GM18517 (cell line): ENCODE data around the gene MAP1B.

Source experiments
- ATAC-seq: cut with Tn5 transposase; IDR thresholded peaks from one replicate; pipeline ENCODE4 v1.9.1; 2021; ENCODE audit warnings: mild to moderate bottlenecking, moderate library complexity; ENCODE audit not compliant: unreplicated experiment

The MAP1B gene

DNA sequence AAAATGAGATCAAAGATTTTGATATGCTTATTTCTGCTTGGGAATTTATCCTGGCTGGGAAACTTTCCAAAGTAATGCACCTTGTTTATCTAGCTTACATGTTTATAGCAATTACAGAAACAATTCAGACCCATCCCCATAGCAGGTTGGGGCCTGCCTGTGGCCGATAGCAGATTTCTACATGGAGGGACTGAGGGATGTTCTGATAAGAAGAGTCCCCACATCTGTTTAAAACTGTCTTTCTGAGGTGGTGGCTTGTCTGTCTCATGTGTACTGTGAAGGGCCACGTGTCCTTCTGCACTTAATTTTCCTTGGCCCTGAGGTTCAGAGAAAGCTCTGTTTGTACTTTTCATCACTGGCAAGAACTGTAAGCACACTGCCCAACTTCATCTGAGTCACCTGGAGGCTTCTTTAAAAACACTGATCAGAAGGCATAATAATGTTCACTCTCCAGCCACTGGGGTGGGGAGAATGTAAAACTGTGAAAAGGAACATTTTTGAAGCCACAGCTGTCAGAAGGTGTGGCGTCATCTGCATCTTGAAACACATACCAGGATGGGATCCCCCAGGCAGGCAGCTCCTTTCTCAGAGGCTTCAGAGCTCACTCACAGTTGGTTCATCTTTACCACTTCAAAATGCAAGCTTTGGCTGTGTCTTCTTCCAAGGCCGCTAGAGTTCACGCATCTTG, 80.3 kb downstream of the MAP1B start:
- no peak for ATAC-seq

GRCh38 chr5:72188166-72188565, 80.9 kb downstream of the MAP1B start:
- no peak for ATAC-seq

- no peak for ATAC-seq
These were observed 81.9 kb downstream of the MAP1B start for GRCh38 chr5:72189146-72189545.

GRCh38 chr5:72191404-72191803, 84.1 kb downstream of the MAP1B start:
- ATAC-seq = no peak

GRCh38 chr5:72194846-72195245, 87.6 kb downstream of the MAP1B start:
- ATAC-seq = peak; percentile 64

DNA sequence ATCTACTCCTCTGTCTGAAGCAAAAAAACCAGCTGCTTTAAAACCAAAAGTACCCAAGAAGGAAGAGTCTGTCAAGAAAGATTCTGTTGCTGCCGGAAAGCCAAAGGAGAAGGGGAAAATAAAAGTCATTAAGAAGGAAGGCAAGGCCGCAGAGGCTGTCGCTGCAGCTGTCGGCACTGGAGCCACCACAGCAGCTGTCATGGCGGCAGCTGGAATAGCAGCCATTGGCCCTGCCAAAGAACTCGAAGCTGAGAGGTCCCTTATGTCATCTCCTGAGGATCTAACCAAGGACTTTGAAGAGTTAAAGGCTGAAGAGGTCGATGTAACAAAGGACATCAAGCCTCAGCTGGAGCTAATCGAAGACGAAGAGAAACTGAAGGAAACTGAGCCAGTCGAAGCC, 88.3 kb downstream of the MAP1B start:
- no peak for ATAC-seq

DNA sequence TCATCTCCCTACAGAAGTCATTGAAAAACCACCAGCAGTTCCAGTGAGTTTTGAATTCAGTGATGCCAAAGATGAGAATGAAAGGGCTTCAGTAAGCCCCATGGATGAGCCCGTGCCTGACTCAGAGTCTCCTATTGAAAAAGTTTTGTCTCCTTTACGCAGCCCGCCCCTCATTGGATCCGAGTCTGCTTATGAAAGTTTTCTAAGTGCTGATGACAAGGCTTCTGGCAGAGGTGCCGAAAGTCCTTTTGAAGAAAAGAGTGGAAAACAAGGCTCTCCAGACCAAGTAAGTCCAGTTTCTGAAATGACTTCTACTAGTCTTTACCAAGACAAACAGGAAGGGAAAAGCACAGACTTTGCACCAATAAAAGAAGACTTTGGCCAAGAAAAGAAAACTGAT, 90.1 kb downstream of the MAP1B start:
- ATAC-seq = no peak

- ATAC-seq = no peak
These were observed 92.4 kb downstream of the MAP1B start for GRCh38 chr5:72199681-72200080.

- ATAC-seq = no peak
These were observed 95.1 kb downstream of the MAP1B start for GRCh38 chr5:72202331-72202825.

DNA sequence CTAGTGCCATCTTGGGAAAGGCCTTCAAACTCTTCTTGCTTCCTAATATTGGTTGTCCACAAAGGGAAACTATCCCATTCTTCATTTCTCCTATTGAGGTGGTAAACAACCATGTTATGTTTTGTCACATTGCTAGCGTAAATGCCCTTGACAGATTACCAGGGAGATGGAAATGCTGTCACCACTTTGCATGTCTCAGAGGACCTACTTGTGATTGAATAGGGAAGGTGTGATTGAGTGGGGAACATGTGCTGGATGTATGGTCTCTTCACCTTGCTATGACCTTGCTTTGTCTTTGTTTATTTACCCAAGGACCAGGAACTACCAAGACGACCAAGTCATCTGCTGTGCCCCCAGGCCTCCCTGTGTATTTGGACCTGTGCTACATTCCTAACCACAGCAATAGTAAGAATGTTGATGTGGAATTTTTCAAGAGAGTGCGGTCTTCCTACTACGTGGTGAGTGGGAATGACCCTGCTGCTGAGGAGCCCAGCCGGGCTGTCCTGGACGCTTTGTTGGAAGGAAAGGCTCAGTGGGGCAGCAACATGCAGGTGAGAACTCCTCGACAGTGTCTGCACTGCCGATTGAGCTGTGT, 96.1 kb downstream of the MAP1B start:
- no peak for ATAC-seq

DNA sequence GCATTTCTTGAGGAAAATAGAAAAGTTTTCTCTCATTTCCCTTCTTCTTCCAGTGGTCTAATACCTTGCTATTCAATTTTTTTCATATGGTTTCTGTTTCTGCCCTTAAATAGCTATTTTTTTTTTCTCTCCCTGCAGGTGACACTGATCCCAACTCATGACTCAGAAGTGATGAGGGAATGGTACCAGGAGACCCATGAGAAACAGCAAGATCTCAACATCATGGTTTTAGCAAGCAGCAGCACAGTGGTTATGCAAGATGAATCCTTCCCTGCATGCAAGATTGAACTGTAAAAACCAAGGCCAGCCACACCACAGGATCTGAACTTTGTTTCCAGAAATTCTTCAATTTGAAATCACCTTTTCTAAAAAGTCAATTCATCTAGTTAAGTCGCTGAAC, 97.7 kb downstream of the MAP1B start:
- ATAC-seq = no peak

DNA sequence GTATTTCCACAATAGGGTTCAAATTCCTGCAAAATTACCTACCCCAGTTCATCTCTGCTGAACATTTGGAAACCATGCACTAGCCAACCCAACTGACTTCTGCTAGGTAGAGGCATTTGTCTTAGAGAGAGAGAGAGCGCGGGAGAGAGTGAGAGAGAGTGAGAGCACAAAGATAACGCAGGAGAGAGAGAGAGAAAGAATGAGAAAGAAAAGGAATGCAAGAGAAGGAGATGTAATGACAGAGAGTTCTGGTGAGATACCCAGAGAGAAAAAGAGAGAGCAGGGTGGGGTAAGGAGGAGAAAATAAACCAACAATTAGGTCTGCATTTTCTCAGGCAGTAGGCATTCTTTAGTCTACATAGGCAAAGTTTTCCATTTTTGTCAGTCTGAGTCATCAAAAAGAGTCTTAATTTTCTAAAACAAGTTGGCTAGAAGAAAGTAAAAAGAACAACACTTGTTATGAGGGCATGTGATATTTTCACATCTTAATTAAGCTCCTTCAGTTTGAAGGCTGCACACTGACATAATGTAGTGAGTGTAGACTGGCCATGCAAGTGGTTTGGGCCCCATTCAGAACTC, 98.2 kb downstream of the MAP1B start:
- ATAC-seq = no peak

GRCh38 chr5:72206160-72206559, 98.9 kb downstream of the MAP1B start:
- ATAC-seq = no peak

GRCh38 chr5:72206994-72207393, 99.7 kb downstream of the MAP1B start:
- ATAC-seq = no peak

DNA sequence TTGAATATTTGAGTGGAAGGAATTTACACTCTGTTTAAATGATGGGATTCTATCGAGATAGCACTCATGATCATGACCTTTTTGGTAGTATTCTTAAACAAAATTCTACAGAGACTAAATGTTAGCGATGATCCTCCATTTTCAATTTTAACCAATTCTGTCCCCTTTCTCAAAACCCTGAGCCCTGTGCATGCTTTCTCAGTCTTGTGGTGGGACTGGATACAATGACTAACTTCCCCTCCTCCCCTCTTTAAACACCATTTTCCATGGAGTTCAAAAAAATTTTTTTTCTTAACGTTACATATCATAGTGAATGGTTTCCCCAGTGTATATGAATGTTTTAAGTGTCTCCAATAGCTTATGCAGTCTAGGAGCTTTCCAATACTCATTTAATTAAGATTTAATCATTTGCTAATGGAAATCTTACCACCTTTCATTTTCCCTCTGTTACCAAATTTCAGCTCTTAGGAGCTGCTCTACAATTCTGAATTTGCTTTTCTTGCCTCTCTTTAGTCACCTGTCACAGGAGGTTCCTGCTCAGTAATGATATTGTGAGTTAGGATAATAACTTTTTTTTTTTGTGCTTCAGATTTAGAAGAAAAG, 101.2 kb downstream of the MAP1B start:
- ATAC-seq = no peak

DNA sequence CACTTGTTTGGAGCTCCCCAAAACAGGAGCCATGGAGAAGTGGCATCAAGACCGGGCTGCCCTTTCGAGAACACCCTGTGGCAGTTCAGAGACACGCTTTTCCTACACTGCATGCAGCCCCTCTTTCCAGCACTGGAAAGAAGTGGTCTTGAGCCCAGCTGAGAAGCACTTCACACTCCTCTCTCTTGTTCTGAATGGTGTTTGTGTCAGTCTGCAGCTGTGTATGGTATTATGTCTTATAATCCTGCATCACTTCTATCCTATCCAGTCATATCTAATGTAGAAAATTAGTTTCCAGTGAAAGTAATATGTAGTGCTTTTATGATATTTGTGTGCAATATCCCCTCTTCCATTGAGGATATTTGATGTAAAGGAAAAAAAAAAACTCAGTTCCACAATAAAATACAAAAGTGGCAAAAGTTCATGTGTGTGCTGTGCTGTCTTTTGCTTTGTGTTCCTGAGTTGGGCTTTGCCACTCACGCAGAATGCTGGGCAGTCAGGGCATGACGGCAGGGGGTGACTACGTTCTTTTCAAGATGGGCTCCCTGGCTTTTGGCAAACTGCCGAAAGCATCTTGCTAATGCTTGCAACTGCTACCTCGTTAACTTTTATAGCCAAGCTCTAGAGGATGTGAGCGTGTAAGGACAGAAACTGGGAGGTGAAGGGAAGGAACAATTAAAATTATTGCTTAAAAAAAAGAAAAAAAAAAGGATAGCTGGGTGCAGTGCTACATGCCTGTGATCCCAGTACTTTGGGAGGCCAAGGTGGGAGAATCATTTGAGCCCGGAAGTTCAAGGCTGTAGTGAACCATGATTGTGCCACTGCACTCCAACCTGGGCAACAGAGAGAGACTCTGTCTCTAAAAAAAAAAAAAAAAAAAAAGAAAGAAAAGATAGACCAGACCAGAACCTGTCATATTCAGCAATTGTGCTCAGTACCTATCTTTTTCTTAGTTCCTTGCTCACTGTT, 102.2 kb downstream of the MAP1B start:
- ATAC-seq = no peak

- no peak for ATAC-seq
These were observed 103.8 kb downstream of the MAP1B start for GRCh38 chr5:72210888-72211678.

- ATAC-seq = no peak
These were observed 104.9 kb downstream of the MAP1B start for GRCh38 chr5:72212171-72212570.

GRCh38 chr5:72213482-72213881, 106.2 kb downstream of the MAP1B start:
- no peak for ATAC-seq

DNA sequence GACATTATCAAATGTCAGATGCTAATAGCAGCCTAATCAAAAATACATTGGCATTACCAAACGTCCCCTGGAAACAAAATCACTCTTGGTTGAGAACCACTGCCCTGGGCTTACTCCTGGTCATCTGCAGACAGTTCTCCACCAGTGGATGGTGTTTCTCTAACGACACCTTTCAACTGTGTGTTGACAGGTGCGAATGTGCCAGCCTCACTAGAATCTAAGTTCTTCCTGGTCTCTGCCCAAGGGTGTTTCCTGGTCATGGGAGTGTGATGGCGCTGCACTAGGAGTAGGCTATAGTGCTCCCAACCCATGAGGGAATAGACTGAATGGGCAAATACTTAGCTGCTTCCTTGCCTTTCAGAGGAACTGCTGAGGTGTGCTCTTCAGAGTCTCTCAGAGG, 106.9 kb downstream of the MAP1B start:
- ATAC-seq = no peak
